GM19240 (cell line): ENCODE measurements around the gene SLC22A15.

Experiments
- DNase-seq: peaks from one replicate; pipeline ENCODE4 v3.0.0; 2011; ENCODE audit warnings: low spot score; ENCODE audit not compliant: insufficient read length

Gene SLC22A15

GRCh38 chr1:116099379-116099778 lies 123.1 kb downstream of the SLC22A15 start:
- no peak for DNase-seq

- DNase-seq: no peak
Observed at GRCh38 chr1:116099919-116100318, 123.6 kb downstream of the SLC22A15 start.

GRCh38 chr1:116104667-116105066 lies 128.4 kb downstream of the SLC22A15 start:
- DNase-seq: no peak

GRCh38 chr1:116105996-116106395 lies 129.7 kb downstream of the SLC22A15 start:
- DNase-seq: no peak

GRCh38 chr1:116106646-116107045 lies 130.3 kb downstream of the SLC22A15 start:
- no peak for DNase-seq

- no peak for DNase-seq
Observed at GRCh38 chr1:116107371-116107770, 131.1 kb downstream of the SLC22A15 start.

- no peak for DNase-seq
Observed at GRCh38 chr1:116110567-116111523, 134.5 kb downstream of the SLC22A15 start, which contains the start of gene MAB21L3. TSS of gene MAB21L3 (plus strand) at chr1:116111399. CDS start at chr1:116112616, 1,217 bp downstream.

GRCh38 chr1:116111524-116112021 lies 135.3 kb downstream of the SLC22A15 start:
- DNase-seq: no peak

- no peak for DNase-seq
Observed at GRCh38 chr1:116112388-116113140, 136.3 kb downstream of the SLC22A15 start.

GRCh38 chr1:116113615-116114014 lies 137.3 kb downstream of the SLC22A15 start:
- DNase-seq: no peak

GRCh38 chr1:116115476-116116439 lies 139.4 kb downstream of the SLC22A15 start:
- no peak for DNase-seq

- DNase-seq: no peak
Observed at GRCh38 chr1:116118471-116118870, 142.2 kb downstream of the SLC22A15 start.
